HEK293 (cell line): Measurements from ENCODE around the gene ERGIC1.

Experiments used
- CTCF ChIP-seq: fragments of 450-650 bp; formaldehyde crosslinking; IDR thresholded peaks from 2 replicates; pipeline ENCODE4 v1.5.1; 2016; ENCODE audit warnings: missing biosample characterization, missing genetic modification characterization
- TCF7L2 ChIP-seq: IDR thresholded peaks from 2 replicates; pipeline ENCODE4 v1.6.1; 2011; ENCODE audit warnings: low read depth, mild to moderate bottlenecking, inconsistent platforms, low read length, moderate library complexity, borderline replicate concordance
- YY1 ChIP-seq: fragments of 450-650 bp; formaldehyde crosslinking; IDR thresholded peaks from 2 replicates; pipeline ENCODE4 v1.5.1; 2018; ENCODE audit warnings: missing biosample characterization, missing genetic modification characterization
- ZNF146 ChIP-seq: fragments of 450-650 bp; formaldehyde crosslinking; IDR thresholded peaks from 2 replicates; pipeline ENCODE4 v1.5.1; 2016; ENCODE audit warnings: missing biosample characterization, missing genetic modification characterization
- ZNF274 ChIP-seq, 2 experiments: fragments of 200-500 bp in 1 of 2; fragments of 450-650 bp in 1 of 2; sonication (Bioruptor generic) in 1 of 2; formaldehyde crosslinking in 1 of 2; IDR thresholded peaks; 2 replicates each; pipeline versions ENCODE4 v1.5.1 to v1.6.1; 2014 to 2016; ENCODE audit warnings: borderline replicate concordance in 1 of 2, inconsistent platforms in 1 of 2, low read length in 1 of 2, missing biosample characterization in 1 of 2, missing genetic modification characterization in 1 of 2
- ZNF324 ChIP-seq: fragments of 450-650 bp; formaldehyde crosslinking; IDR thresholded peaks from 2 replicates; pipeline ENCODE4 v1.5.1; 2016; ENCODE audit warnings: missing biosample characterization, missing genetic modification characterization
- ZNF549 ChIP-seq: fragments of 450-650 bp; IDR thresholded peaks from 2 replicates; pipeline ENCODE4 v1.5.1; 2018; ENCODE audit warnings: missing biosample characterization, missing genetic modification characterization, mild to moderate bottlenecking, inconsistent platforms, moderate library complexity
- TF ChIP-seq, protein P1 (sequence below): fragments of 450-650 bp; formaldehyde crosslinking; IDR thresholded peaks from 2 replicates; pipeline ENCODE4 v1.5.1; 2016; ENCODE audit warnings: missing biosample characterization, missing genetic modification characterization, low read depth
- TF ChIP-seq, protein P2 (sequence below): fragments of 450-650 bp; IDR thresholded peaks from 2 replicates; pipeline ENCODE4 v1.5.1; 2018; ENCODE audit warnings: missing biosample characterization, missing genetic modification characterization
- TF ChIP-seq, protein P3 (sequence below): fragments of 450-650 bp; formaldehyde crosslinking; IDR thresholded peaks from 2 replicates; pipeline ENCODE4 v1.5.1; 2016; ENCODE audit warnings: missing biosample characterization, missing genetic modification characterization

- TF ChIP-seq CTCF (tag by site-specific recombination) (no peak), TCF7L2 (no peak), ZNF549 (no peak), YY1 (tag by site-specific recombination) (no peak), ZNF274 (IDR thresholded peaks at IDR 0.05; ENCODE audit: low read length) (no peak), ZNF274 (tag by site-specific recombination; IDR thresholded peaks at IDR 0.05; ENCODE audit: borderline replicate concordance) (no peak), ZNF146 (no peak), ZNF324 (tag by site-specific recombination) (no peak)
- TF ChIP-seq, protein P1, sequence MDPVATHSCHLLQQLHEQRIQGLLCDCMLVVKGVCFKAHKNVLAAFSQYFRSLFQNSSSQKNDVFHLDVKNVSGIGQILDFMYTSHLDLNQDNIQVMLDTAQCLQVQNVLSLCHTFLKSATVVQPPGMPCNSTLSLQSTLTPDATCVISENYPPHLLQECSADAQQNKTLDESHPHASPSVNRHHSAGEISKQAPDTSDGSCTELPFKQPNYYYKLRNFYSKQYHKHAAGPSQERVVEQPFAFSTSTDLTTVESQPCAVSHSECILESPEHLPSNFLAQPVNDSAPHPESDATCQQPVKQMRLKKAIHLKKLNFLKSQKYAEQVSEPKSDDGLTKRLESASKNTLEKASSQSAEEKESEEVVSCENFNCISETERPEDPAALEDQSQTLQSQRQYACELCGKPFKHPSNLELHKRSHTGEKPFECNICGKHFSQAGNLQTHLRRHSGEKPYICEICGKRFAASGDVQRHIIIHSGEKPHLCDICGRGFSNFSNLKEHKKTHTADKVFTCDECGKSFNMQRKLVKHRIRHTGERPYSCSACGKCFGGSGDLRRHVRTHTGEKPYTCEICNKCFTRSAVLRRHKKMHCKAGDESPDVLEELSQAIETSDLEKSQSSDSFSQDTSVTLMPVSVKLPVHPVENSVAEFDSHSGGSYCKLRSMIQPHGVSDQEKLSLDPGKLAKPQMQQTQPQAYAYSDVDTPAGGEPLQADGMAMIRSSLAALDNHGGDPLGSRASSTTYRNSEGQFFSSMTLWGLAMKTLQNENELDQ (tag by site-specific recombination), result no peak
- TF ChIP-seq, protein P2, sequence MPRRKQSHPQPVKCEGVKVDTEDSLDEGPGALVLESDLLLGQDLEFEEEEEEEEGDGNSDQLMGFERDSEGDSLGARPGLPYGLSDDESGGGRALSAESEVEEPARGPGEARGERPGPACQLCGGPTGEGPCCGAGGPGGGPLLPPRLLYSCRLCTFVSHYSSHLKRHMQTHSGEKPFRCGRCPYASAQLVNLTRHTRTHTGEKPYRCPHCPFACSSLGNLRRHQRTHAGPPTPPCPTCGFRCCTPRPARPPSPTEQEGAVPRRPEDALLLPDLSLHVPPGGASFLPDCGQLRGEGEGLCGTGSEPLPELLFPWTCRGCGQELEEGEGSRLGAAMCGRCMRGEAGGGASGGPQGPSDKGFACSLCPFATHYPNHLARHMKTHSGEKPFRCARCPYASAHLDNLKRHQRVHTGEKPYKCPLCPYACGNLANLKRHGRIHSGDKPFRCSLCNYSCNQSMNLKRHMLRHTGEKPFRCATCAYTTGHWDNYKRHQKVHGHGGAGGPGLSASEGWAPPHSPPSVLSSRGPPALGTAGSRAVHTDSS (tag by site-specific recombination), result no peak
- TF ChIP-seq, protein P3, sequence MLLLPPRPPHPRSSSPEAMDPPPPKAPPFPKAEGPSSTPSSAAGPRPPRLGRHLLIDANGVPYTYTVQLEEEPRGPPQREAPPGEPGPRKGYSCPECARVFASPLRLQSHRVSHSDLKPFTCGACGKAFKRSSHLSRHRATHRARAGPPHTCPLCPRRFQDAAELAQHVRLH, result no peak
Measured at GRCh38 chr5:172835994-172836356, 1.9 kb downstream of the ERGIC1 start.
